CMK (cell line): Measurements from ENCODE around the gene TP73.

Experiments
- DNase-seq: peaks from one replicate; pipeline ENCODE4 v3.0.0-alpha.2; 2010; ENCODE audit warnings: low read depth

Gene TP73

GRCh38 chr1:3634059-3634800 is 18.1 kb upstream of the TP73 start:
- DNase-seq: no peak

GRCh38 chr1:3636080-3636479 is 16.2 kb upstream of the TP73 start:
- DNase-seq: no peak

- no peak for DNase-seq
Measured at GRCh38 chr1:3636531-3636930, 15.8 kb upstream of the TP73 start.

DNA sequence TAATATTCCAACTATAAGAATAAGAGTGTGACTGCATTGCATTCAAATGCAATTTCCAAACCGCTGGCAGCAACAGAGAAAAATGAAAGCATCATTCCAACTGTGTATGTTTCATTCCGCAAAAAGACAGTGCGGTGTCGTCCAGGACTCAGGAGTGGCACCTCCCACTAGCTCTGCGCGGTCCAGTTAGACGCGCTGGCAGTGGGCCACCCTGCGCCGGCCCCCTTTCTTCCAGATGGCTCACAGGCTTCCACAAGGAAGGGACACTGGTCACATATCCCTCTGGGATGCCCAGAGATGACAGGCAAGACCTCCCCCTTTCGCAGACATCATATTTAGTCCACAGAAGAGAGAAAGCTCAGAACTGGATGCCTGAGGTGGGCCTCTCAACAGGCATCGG is 14.3 kb upstream of the TP73 start:
- no peak for DNase-seq

- DNase-seq: no peak
Measured at GRCh38 chr1:3638676-3639075, 13.6 kb upstream of the TP73 start.

DNA sequence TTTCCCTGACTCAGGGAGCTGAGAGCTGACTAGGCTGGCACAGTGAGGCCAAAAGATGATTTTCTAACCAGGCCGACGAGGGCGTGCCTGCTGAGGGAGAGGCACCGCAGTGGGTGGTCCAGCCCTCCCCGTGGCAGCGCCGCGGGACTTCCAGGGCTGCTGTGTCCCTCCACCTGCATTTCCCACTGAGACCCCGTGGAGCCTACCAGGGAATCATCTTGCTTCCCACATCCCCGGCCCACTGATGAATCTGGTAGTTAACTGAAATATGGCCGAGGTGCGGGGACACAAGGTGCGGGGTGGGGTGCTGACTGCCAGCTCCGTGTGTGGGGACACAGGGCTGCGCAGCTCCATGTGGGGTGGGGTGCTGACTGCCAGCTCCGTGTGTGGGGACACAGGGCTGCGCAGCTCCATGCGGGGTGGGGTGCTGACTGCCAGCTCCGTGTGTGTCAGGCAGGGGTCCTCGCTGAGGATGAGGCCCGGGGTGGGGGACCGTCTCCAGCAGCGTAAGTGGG is 12.9 kb upstream of the TP73 start:
- DNase-seq: no peak

- no peak for DNase-seq
Measured at GRCh38 chr1:3640121-3640837, 12.0 kb upstream of the TP73 start.

DNA sequence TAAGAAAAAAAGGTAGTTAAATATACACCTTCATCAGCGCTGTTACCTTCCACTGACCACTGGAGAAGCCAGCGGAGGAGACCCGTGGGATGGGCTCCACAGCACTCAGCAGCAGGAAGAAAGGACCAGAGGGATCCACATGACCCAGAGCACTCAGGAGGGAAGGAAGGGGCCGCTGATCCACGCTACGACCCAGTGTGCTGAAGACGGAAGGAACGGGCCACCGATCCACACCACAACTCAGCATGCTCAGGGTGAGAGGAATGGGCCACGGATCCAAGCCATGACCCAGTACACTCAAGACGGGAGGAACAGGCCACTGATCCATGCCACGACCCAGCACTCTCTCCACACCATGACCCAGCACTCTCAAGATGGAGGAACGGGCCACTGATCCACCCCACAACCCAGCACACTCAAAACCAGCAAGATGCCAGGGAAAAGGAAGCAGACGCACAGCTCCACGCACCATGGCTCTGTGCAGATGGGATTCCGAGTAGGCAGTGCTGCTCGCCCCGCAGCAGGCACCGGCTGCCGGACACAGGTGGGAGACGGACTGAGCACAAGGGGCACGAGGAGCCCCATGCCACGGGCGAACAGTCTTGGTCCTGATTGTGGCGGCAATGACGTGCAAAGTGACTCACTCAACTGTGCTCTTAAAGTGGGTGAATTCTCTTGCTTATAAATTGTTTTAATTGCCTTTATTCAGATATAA is 11.1 kb upstream of the TP73 start:
- no peak for DNase-seq

DNA sequence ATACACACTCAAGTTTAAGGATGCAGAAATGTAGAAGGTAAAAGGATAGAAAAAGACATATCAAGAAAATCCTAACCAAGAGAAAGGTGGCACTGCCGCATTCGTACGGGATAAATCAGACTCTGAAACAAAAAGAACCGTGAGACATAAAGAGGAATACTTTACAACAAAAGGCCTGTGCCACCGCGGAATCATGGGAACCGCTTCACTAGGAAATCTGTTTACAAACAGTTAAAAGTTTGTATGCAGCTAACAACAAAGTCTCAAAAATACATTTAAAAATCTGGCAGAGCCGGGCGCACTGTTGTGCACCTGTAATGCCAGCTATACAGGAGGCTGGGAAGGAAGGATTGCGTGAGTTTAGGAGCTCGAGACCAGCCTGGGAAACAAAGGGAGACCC is 10.5 kb upstream of the TP73 start:
- no peak for DNase-seq

- no peak for DNase-seq
Measured at GRCh38 chr1:3642919-3643675, 9.2 kb upstream of the TP73 start.

- no peak for DNase-seq
Measured at GRCh38 chr1:3644273-3644672, 8.0 kb upstream of the TP73 start.

- no peak for DNase-seq
Measured at GRCh38 chr1:3645247-3645646, 7.1 kb upstream of the TP73 start.

GRCh38 chr1:3645666-3646355 is 6.5 kb upstream of the TP73 start:
- DNase-seq: no peak

DNA sequence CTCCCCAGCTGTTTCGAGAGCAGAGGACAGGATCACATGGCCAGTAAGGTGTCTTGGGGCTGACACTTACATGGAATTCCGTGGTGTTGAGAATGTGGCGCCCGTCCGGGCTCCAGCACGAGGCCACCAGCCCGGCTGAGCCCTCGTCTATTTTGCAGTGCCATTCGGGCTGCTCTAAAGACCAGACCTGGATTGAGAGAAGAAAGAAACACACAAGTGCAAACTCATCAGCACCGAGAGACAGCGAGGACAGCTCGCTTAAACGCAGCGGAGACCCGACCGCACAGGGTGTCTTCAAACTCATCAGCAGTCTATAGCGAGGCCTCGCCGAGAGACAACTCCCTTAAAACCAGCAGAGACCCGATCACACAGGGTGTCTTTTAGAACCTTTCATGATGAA is 5.7 kb upstream of the TP73 start:
- DNase-seq: no peak

- DNase-seq: peak; percentile 86
Measured at GRCh38 chr1:3649342-3650247, 2.7 kb upstream of the TP73 start, which contains the start of gene WRAP73. Gene WRAP73 (minus strand): TSS chr1:3650103. CDS start chr1:3649999, 104 bp downstream.

DNA sequence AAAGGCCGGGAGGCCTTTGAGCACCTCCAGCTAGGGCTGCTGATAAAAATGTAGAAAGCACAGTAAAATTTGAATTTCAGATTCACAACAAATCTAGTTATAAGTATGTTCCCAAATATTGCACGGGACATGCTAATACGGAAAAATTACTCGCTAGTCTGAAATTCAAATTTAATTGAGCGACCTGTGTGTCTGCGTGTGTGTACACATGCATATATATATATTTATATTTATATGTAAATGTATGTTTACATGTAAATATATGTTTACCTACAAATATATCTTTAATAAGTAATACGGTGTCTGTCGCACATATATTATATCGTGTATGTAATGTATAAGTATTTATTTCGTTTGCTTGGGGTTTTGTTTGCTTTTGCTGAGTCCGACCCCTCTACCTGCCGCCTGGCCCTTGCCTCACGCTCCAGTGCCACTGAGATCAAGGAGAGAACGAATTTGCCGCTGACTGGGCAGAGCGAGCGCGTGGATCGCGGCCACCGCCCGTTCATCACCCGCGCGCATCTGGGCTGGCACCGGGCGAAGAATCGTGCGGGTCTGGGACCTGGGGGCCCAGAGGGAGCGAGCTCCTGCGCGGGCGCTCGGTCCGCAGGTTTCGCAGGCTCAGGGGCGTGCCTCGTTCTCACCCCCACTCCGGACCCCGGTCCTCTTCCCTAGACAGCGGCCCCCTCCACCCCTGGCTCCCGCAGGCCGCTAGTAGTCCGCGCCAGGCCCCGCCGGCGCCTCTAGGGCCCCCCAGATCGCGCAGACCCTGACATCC is 1.9 kb upstream of the TP73 start:
- no peak for DNase-seq

GRCh38 chr1:3651026-3651929 is 1.0 kb upstream of the TP73 start:
- no peak for DNase-seq

GRCh38 chr1:3652548-3653285 is 401 bp downstream of the TP73 start:
- DNase-seq: no peak
